GM12878 (cell line): ENCODE data around the gene ADAD1. TPM values are rescaled to one million over a fixed set of nuclear protein-coding genes. Genes with fewer than 3 reads are reported as not detected.

Source experiments
- ATAC-seq: fragments of 200-7000 bp; cut with Tn5 transposase; 3 replicates; pipeline ENCODE4 v1.9.1; 2020; ENCODE audit warnings: mild to moderate bottlenecking, moderate library complexity
- BruUV-seq: library from RNA; stranded (reverse); fragments of 400-500 nt; replicated peaks from 2 replicates; lab custom pipeline; 2021; lab: Mats Ljungman, UMichigan
- CTCF ChIA-PET: fragments of 300-600 bp; sonication (Branson Sonifier 250); formaldehyde crosslinking; extraction: SDS; loops from one replicate; lab custom pipeline; 2021; ENCODE audit warnings: inconsistent platforms; lab: Yijun Ruan, JAX
- POLR2A ChIA-PET: fragments of 350-600 bp; formaldehyde crosslinking; extraction: SDS; loops from one replicate; lab custom pipeline; 2021; ENCODE audit warnings: inconsistent platforms; lab: Charles Lee
- RAD21 ChIA-PET: fragments of 300-600 bp; sonication (Branson Sonifier 250); formaldehyde crosslinking; loops from one replicate; lab custom pipeline; 2023; ENCODE audit warnings: antibody characterized with exemption; ENCODE audit not compliant: unreplicated experiment; lab: Charles Lee
- SMC1A ChIA-PET: fragments of 300-600 bp; sonication (Branson Sonifier 250); formaldehyde crosslinking; loops from one replicate; lab custom pipeline; 2023; ENCODE audit not compliant: unreplicated experiment, uncharacterized antibody; lab: Charles Lee
- DNase-seq: peaks from one replicate; pipeline ENCODE4 v3.0.0-alpha.2; 2011; ENCODE audit warnings: low read depth, low spot score
- FAIRE-seq: peaks from 3 replicates; lab custom pipeline; 2011; peaks lifted over from hg19 to GRCh38; lab: Jason Lieb, UNC
- H2AFZ ChIP-seq: 2 replicates; pipeline ENCODE4 v1.6.0; 2011; ENCODE audit warnings: low read depth, low read length, control low read depth; ENCODE audit not compliant: control insufficient read depth
- H3K27ac ChIP-seq: 2 replicates; pipeline ENCODE4 v1.5.1; 2011; ENCODE audit warnings: control low read depth; ENCODE audit not compliant: control insufficient read depth, insufficient read depth
- H3K27me3 ChIP-seq, 2 experiments: replicated peaks in 1 of 2; 2 replicates each; pipeline versions ENCODE4 v1.6.0 to v1.6.1; 2011; ENCODE audit warnings: low read length in 1 of 2; ENCODE audit not compliant: control insufficient read depth in 2 of 2, insufficient read depth in 2 of 2
- H3K36me3 ChIP-seq, 2 experiments: 2 replicates each; pipeline ENCODE4 v1.5.1; 2011; ENCODE audit warnings: low read length in 1 of 2; ENCODE audit not compliant: control insufficient read depth in 2 of 2, insufficient read depth in 2 of 2
- H3K4me1 ChIP-seq: 2 replicates; pipeline ENCODE4 v1.6.1; 2011; ENCODE audit warnings: mild to moderate bottlenecking, low read length, moderate library complexity, mixed read lengths; ENCODE audit not compliant: control insufficient read depth, insufficient read depth
- H3K4me2 ChIP-seq: 2 replicates; pipeline ENCODE4 v1.6.0; 2011; ENCODE audit warnings: control low read depth; ENCODE audit not compliant: control insufficient read depth, insufficient read depth
- H3K4me3 ChIP-seq: fragments of 200-600 bp; sonication (generic); 2 replicates; pipeline ENCODE4 v1.5.1; 2016
- H3K79me2 ChIP-seq: 2 replicates; pipeline ENCODE4 v1.6.0; 2011; ENCODE audit warnings: low read length; ENCODE audit not compliant: control insufficient read depth, insufficient read depth
- H3K9ac ChIP-seq: 2 replicates; pipeline ENCODE4 v1.8.0; 2011; ENCODE audit warnings: low read length, control low read depth, mixed read lengths; ENCODE audit not compliant: control insufficient read depth, insufficient read depth
- H3K9me3 ChIP-seq: replicated peaks from 3 replicates; pipeline ENCODE4 v1.5.1; 2011; ENCODE audit warnings: mild to moderate bottlenecking, low read length; ENCODE audit not compliant: control insufficient read depth, insufficient read depth
- H4K20me1 ChIP-seq: 2 replicates; pipeline ENCODE4 v1.6.0; 2011; ENCODE audit not compliant: control insufficient read depth, insufficient read depth
- BMI1 ChIP-seq: fragments of 450-650 bp; IDR thresholded peaks from 2 replicates; pipeline ENCODE4 v1.6.1; 2016; ENCODE audit warnings: mild to moderate bottlenecking, moderate library complexity, borderline replicate concordance
- CTCF ChIP-seq, 3 experiments: IDR thresholded peaks in 2 of 3; conservative IDR thresholded peaks in 1 of 3; 2 replicates each; pipeline ENCODE4 v1.5.1; 2011; ENCODE audit warnings: low read depth in 3 of 3, low read length in 3 of 3, mild to moderate bottlenecking in 3 of 3, control low read depth in 2 of 3, moderate library complexity in 2 of 3, inconsistent platforms in 1 of 3, mixed read lengths in 1 of 3; ENCODE audit not compliant: control insufficient read depth in 2 of 3, insufficient read depth in 1 of 3; ENCODE audit errors: extremely low read depth in 1 of 3
- ESRRA ChIP-seq: IDR thresholded peaks from 2 replicates; pipeline ENCODE4 v1.6.1; 2012; ENCODE audit warnings: mild to moderate bottlenecking, low read length, improper control_type of control experiment
- MAX ChIP-seq: IDR thresholded peaks from 2 replicates; pipeline ENCODE4 v1.6.1; 2012; ENCODE audit warnings: low read depth, low read length, improper control_type of control experiment
- NBN ChIP-seq: fragments of 450-650 bp; IDR thresholded peaks from 2 replicates; pipeline ENCODE4 v1.6.1; 2016
- NFIC ChIP-seq: IDR thresholded peaks from 2 replicates; pipeline ENCODE4 v1.6.1; 2012; ENCODE audit warnings: low read depth, mild to moderate bottlenecking, inconsistent platforms, low read length, moderate library complexity
- PML ChIP-seq: IDR thresholded peaks from 2 replicates; pipeline ENCODE4 v1.6.1; 2012; ENCODE audit warnings: low read length, inconsistent platforms
- RAD21 ChIP-seq: IDR thresholded peaks from 2 replicates; pipeline ENCODE4 v1.6.1; 2011; ENCODE audit warnings: mild to moderate bottlenecking, low read depth, low read length, moderate library complexity; ENCODE audit not compliant: insufficient read depth
- RB1 ChIP-seq: fragments of 450-650 bp; formaldehyde crosslinking; IDR thresholded peaks from 2 replicates; pipeline ENCODE4 v1.6.1; 2017; ENCODE audit warnings: mild to moderate bottlenecking, borderline replicate concordance
- SMC3 ChIP-seq: IDR thresholded peaks from 2 replicates; pipeline ENCODE4 v1.6.1; 2011; ENCODE audit warnings: low read length, improper control_type of control experiment, borderline replicate concordance
- SP1 ChIP-seq: IDR thresholded peaks from one replicate; pipeline ENCODE4 v1.6.1; 2011; ENCODE audit warnings: low read depth, low read length
- USF2 ChIP-seq: IDR thresholded peaks from 2 replicates; pipeline ENCODE4 v1.6.1; 2011; ENCODE audit warnings: low read depth, low read length, improper control_type of control experiment, borderline replicate concordance
- ZBTB11 ChIP-seq: fragments of 450-650 bp; formaldehyde crosslinking; IDR thresholded peaks from 2 replicates; pipeline ENCODE4 v1.5.0; 2022; ENCODE audit warnings: mild to moderate bottlenecking, missing genetic modification characterization
- ZBTB33 ChIP-seq: fragments of 450-650 bp; IDR thresholded peaks from 2 replicates; pipeline ENCODE4 v1.6.1; 2017; ENCODE audit warnings: mild to moderate bottlenecking
- ZNF384 ChIP-seq: IDR thresholded peaks from 2 replicates; pipeline ENCODE4 v1.6.1; 2012; ENCODE audit warnings: low read depth, mild to moderate bottlenecking, low read length, improper control_type of control experiment, borderline replicate concordance
- ZZZ3 ChIP-seq: IDR thresholded peaks from 2 replicates; pipeline ENCODE4 v1.6.1; 2011; ENCODE audit warnings: low read depth; ENCODE audit not compliant: control insufficient read depth, insufficient read length
- WGBS: methylation state at CpG from one replicate; pipeline ENCODE4 v1.1.6; 2016; ENCODE audit warnings: low lambda C conversion rate; ENCODE audit not compliant: insufficient replicate concordance, insufficient coverage; ENCODE audit errors: missing lambda C conversion rate; 5-methylcytosine and 5-hydroxymethylcytosine counted together
- in situ Hi-C: fragments of 300-500 bp; cut with MboI; formaldehyde crosslinking; loops from 9 replicates; pipeline ENCODE4 v1.14.3; 2018; ENCODE audit warnings: mixed read lengths
- intact Hi-C: fragments of 100-400 bp; cut with micrococcal nuclease; formaldehyde crosslinking; loops from one replicate; pipeline ENCODE4 v1.14.2; 2022; ENCODE audit not compliant: unreplicated experiment
- polyA plus RNA-seq, 11 experiments: library from polyadenylated mRNA; depleted of rRNA in 4 of 11; unstranded in 6 of 11; stranded (reverse) in 5 of 11; fragments of >200 nt; fragmentation: Nextera tagmentation in 4 of 11; fragmentation: Illumina TruSeq in 1 of 11; extraction: Ambion mirVana in 4 of 11; extraction: Trizol in 1 of 11; gene quantifications; 1 replicate in 1 of 11; 2 replicates in 10 of 11; pipeline versions ENCODE4 v1.2.1 to v1.2.3, GENCODE V29; 2011 to 2016; ENCODE audit warnings: inconsistent platforms in 2 of 11, missing spikeins in 2 of 11, low read depth in 1 of 11
- total RNA-seq, 4 experiments: library from RNA; depleted of rRNA in 3 of 4; stranded (reverse); fragments of >200 nt in 3 of 4; fragmentation: Illumina TruSeq in 1 of 4; extraction: Trizol in 1 of 4; gene quantifications; 2 replicates each; pipeline versions ENCODE4 v1.2.1 to v1.2.3, GENCODE V29; 2013 to 2021

Gene ADAD1
- total and polyA plus RNA-seq, 10 of the 15 experiments (the other 5 are each of a cell fraction or from before 2014, with no cell fraction given) = not detected

GRCh38 chr4:122393276-122393675 lies 14.5 kb downstream of the ADAD1 start (continued):
- no peak for TF ChIP-seq ZBTB11 (CRISPR knock-in tag)
- TF ChIP-seq ESRRA = no peak
- no peak for TF ChIP-seq USF2

- Histone ChIP-seq H3K36me3 (no peaks in the 10 kb centered on the region), H3K27me3 (no peaks in the 10 kb centered on the region), H2AFZ (no peak overlapping the region), H3K9me3 (no peaks in the 10 kb centered on the region), H3K27ac (no peak overlapping the region), H4K20me1 (no peaks in the 10 kb centered on the region), H3K79me2 (no peaks in the 10 kb centered on the region), H3K4me2 (no peak overlapping the region), H3K4me1 (no peaks in the 10 kb centered on the region), H3K9ac (no peak overlapping the region), H3K4me3 (no peak overlapping the region)
- no TSS peak for BruUV-seq
- in situ Hi-C loops = no loop called here
- WGBS = 11% methylated on average over 3 of the region's 3 CpGs
- ChIA-PET RAD21 (no interaction called here), CTCF (no interaction called here), SMC1A (interaction anchor here (1.4 kb wide), 1 partner anchor 13 kb away, joined by 3 read pairs; no protein-coding TSS in a partner anchor), POLR2A (no interaction called here)
- FAIRE-seq = no peak
- intact Hi-C loops = no loop called here
- no peak for DNase-seq
- ATAC-seq = no peak
- TF ChIP-seq ZNF384 = no peak
- TF ChIP-seq CTCF (IDR thresholded peaks at IDR 0.05 in 2 of 3, conservative IDR thresholded peaks at IDR 0.05 in 1 of 3; ENCODE audit: control insufficient read depth in 2 of 3, extremely low read depth in 1 of 3, insufficient read depth in 1 of 3, low read depth in 3 of 3, low read length in 3 of 3) = no peak
- TF ChIP-seq SP1 = no peak
- no peak for TF ChIP-seq NBN
- TF ChIP-seq PML = no peak
- no peak for TF ChIP-seq MAX
- no peak for TF ChIP-seq ZZZ3
- no peak for TF ChIP-seq RB1
- no peak for TF ChIP-seq ZBTB33
- no peak for TF ChIP-seq SMC3
- TF ChIP-seq RAD21 = no peak
- no peak for TF ChIP-seq NFIC
- no peak for TF ChIP-seq BMI1
These were observed 25.1 kb downstream of the ADAD1 start for GRCh38 chr4:122403861-122404260.
